ENCODE data around the gene SENP1.

DNA sequence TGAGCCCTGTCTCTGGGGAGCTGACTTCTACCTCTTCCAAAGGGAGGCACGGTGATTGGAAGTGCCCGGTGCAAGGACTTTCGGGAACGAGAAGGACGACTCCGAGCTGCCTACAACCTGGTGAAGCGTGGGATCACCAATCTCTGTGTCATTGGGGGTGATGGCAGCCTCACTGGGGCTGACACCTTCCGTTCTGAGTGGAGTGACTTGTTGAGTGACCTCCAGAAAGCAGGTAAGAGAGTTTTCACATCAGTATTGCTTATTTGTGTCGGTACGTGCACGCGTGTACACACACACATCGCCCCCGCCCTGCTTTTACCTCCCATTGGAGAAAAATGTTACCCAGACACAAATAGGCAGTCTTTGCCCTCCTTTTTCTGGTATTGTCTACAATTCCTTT, 26.9 kb upstream of the SENP1 start:
- TF ChIP-seq, protein P1, sequence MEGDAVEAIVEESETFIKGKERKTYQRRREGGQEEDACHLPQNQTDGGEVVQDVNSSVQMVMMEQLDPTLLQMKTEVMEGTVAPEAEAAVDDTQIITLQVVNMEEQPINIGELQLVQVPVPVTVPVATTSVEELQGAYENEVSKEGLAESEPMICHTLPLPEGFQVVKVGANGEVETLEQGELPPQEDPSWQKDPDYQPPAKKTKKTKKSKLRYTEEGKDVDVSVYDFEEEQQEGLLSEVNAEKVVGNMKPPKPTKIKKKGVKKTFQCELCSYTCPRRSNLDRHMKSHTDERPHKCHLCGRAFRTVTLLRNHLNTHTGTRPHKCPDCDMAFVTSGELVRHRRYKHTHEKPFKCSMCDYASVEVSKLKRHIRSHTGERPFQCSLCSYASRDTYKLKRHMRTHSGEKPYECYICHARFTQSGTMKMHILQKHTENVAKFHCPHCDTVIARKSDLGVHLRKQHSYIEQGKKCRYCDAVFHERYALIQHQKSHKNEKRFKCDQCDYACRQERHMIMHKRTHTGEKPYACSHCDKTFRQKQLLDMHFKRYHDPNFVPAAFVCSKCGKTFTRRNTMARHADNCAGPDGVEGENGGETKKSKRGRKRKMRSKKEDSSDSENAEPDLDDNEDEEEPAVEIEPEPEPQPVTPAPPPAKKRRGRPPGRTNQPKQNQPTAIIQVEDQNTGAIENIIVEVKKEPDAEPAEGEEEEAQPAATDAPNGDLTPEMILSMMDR (IDR thresholded peaks at IDR 0.05): no peak
- TF ChIP-seq ZFX (IDR thresholded peaks at IDR 0.05; ENCODE audit: borderline replicate concordance): no peak
